Transverse colon (tissue), 4 donors: ENCODE results near the gene OR10D3. TPM values are rescaled to one million over a fixed set of nuclear protein-coding genes. Genes with fewer than 3 reads are reported as not detected.
"Not testable (repeated sequence)": the region's sequence is repeated elsewhere in the genome, so short reads cannot be mapped to it uniquely, and the experiment has no call there.

ENCODE experiments used
- DNase-seq: peaks from one replicate; pipeline ENCODE4 v3.0.0-alpha.2; 2019
- H3K27ac ChIP-seq, 4 donors: fragments of 200-600 bp; sonication (generic); 2 replicates each; pipeline ENCODE4 v1.5.1; 2016 to 2018; ENCODE audit warnings: inconsistent platforms in 4 of 4
- H3K27me3 ChIP-seq: fragments of 200-600 bp; sonication (generic); 2 replicates; pipeline ENCODE4 v1.5.1; 2017; ENCODE audit warnings: inconsistent platforms
- H3K36me3 ChIP-seq, 4 donors: fragments of 200-600 bp; sonication (generic); 2 replicates each; pipeline ENCODE4 v1.5.1; 2017 to 2019; ENCODE audit warnings: inconsistent platforms in 4 of 4
- H3K4me1 ChIP-seq, 4 donors: fragments of 200-600 bp; sonication (generic); 2 replicates each; pipeline ENCODE4 v1.5.1; 2017 to 2020; ENCODE audit warnings: inconsistent platforms in 4 of 4
- H3K4me3 ChIP-seq, 4 donors: fragments of 200-600 bp; sonication (generic); 1 replicate in 1 of 4; 2 replicates in 3 of 4; pipeline versions ENCODE4 v1.5.1 to v1.6.1; 2017 to 2019; ENCODE audit warnings: inconsistent platforms in 4 of 4
- H3K9me3 ChIP-seq, 2 donors: fragments of 200-600 bp; sonication (generic); 2 replicates each; pipeline ENCODE4 v1.5.1; 2017 to 2019; ENCODE audit warnings: inconsistent platforms in 2 of 2
- EP300 ChIP-seq: sonication (generic); formaldehyde crosslinking; IDR thresholded peaks from one replicate; pipeline ENCODE4 v1.6.1; 2017; ENCODE audit warnings: antibody characterized with exemption, low read depth
- POLR2A ChIP-seq: fragments of 450-650 bp; IDR thresholded peaks from one replicate; pipeline ENCODE4 v1.6.1; 2016; ENCODE audit warnings: antibody characterized with exemption, mild to moderate bottlenecking, moderate library complexity
- POLR2AphosphoS5 ChIP-seq, 3 donors: sonication (generic); formaldehyde crosslinking; IDR thresholded peaks; one replicate each; pipeline ENCODE4 v1.6.1; 2016; ENCODE audit warnings: antibody characterized with exemption in 3 of 3
- WGBS, 2 donors: methylation state at CpG; one replicate each; pipeline ENCODE4 v1.1.5; 2018; ENCODE audit warnings: low coverage in 1 of 2; 5-methylcytosine and 5-hydroxymethylcytosine counted together
- in situ Hi-C, 4 donors: fragments of 200-750 bp; cut with MboI; loops; one replicate each; pipeline versions ENCODE4 v1.15.0 to v1.15.1; 2017; ENCODE audit warnings: low sequenced_read_pairs in 3 of 4, low pct_ligation_motif_present in 1 of 4, low pct_unique_long_range_greater_than_20kb in 1 of 4
- intact Hi-C: fragments of 100-400 bp; cut with DNase I; formaldehyde crosslinking; loops from one replicate; pipeline ENCODE4 v1.15.1; 2023; ENCODE audit warnings: low total_unique reads
- total RNA-seq, 4 donors: library from RNA; depleted of rRNA; stranded (reverse); fragments of >200 nt; gene quantifications; one replicate each; pipeline ENCODE4 v1.1.0, GENCODE V29; 2016
- TF ChIP-seq, protein P1 (sequence below), 5 experiments: fragments of 200-600 bp in 3 of 5; fragments of 450-650 bp in 2 of 5; sonication (generic) in 3 of 5; IDR thresholded peaks; 1 replicate in 2 of 5; 2 replicates in 3 of 5; pipeline ENCODE4 v1.5.1; 2016 to 2017; ENCODE audit warnings: antibody characterized with exemption in 5 of 5, inconsistent platforms in 3 of 5, mild to moderate bottlenecking in 2 of 5, moderate library complexity in 1 of 5

Gene OR10D3
- total RNA-seq, 4 donors from 2014 or later = not detected

DNA sequence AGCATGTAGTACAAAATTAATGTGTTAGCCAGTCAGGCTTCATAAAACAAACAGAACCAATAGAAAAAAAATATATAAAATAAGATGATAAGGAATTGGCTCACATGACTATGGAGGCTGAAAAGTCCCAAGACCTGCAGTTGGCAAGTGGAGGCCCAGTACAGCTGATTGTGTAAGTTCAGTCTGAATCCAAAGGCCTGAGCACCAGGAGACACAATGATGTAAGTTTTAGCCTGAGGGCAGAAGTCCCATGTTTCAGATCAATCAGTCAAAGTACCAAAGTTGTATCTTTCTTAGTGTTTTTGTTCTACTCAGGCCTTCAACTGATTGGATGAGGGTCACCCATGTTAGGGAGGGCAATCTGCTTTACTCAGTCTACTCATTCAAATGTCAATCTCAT lies 14.3 kb upstream of the OR10D3 start:
- no peak for DNase-seq
- Histone ChIP-seq H3K36me3 (no peaks in the 10 kb centered on the region), H3K4me1 (no peaks in the 10 kb centered on the region), H3K27me3 (no peaks in the 10 kb centered on the region), H3K4me3 (no peak overlapping the region), H3K9me3 (no peaks in the 10 kb centered on the region), H3K27ac (no peak overlapping the region)
- in situ Hi-C loops (no loop called here), intact Hi-C loops (no loop called here)
- TF ChIP-seq EP300 = no peak
- TF ChIP-seq, protein P1, sequence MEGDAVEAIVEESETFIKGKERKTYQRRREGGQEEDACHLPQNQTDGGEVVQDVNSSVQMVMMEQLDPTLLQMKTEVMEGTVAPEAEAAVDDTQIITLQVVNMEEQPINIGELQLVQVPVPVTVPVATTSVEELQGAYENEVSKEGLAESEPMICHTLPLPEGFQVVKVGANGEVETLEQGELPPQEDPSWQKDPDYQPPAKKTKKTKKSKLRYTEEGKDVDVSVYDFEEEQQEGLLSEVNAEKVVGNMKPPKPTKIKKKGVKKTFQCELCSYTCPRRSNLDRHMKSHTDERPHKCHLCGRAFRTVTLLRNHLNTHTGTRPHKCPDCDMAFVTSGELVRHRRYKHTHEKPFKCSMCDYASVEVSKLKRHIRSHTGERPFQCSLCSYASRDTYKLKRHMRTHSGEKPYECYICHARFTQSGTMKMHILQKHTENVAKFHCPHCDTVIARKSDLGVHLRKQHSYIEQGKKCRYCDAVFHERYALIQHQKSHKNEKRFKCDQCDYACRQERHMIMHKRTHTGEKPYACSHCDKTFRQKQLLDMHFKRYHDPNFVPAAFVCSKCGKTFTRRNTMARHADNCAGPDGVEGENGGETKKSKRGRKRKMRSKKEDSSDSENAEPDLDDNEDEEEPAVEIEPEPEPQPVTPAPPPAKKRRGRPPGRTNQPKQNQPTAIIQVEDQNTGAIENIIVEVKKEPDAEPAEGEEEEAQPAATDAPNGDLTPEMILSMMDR (IDR thresholded peaks at IDR 0.05) = no peak

DNA sequence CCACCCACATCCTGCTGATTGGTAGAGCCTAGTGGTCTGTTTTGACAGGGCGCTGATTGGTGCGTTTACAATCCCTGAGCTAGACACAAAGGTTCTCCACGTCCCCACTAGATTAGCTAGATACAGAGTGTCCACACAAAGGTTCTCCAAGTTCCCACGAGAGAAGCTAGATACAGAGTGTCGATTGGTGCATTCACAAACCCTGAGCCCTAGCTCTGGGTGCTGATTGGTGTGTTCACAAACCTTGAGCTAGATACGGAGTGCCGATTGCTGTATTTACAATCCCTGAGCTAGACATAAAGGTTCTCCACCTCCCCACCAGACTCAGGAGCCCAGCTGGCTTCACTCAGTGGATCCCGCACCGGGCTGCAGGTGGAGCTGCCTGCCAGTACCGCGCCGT lies 12.8 kb upstream of the OR10D3 start:
- H3K4me3 ChIP-seq, H3K9me3 ChIP-seq, DNase-seq, H3K4me1 ChIP-seq, in situ Hi-C loops, H3K27ac ChIP-seq, intact Hi-C loops, H3K27me3 ChIP-seq, H3K36me3 ChIP-seq: not testable (repeated sequence)
- 95% methylated on average over 12 of the region's 12 CpGs; no CpG with 5 or more reads in 1 of the 2 donors for WGBS, 2 donors

DNA sequence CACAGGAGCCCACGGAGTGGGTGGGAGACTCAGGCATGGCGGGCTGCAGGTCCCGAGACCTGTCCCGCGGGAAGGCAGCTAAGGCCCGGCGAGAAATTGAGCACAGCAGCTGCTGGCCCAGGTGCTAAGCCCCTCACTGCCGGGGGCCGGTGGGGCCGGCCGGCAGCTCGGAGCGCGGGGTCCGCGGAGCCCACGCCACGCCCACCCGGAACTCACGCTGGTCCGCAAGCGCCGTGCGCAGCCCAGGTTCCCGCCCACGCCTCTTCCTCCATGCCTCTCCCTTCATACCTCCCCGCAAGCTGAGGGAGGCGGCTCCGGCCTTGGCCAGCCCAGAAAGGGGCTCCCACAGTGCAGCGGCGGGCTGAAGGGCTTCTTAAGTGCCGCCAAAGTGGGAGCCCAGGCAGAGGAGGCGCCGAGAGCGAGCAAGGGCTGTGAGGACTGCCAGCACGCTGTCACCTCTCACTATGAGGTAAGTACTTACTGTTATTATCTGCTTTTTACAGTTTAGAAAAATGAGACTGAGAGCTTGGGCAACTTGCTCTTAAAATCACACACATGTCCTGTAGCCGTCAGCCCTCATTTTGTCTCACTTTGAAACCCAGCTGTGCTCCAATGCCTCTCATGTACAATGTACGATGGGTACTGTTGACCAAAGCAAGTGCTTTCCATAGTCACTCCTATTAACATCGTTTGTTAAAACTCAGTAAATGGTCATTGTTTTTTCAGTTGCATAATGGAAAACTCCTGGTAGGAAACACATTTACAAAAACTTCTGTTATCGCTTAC lies 12.2 kb upstream of the OR10D3 start:
- WGBS, 2 donors = 88 to 95% methylated on average over 4 to 40 of the region's 40 CpGs
- Histone ChIP-seq H3K27me3 (no peaks in the 10 kb centered on the region), H3K9me3 (no peaks in the 10 kb centered on the region), H3K27ac (no peak overlapping the region), H3K4me3 (no peak overlapping the region), H3K36me3 (no peaks in the 10 kb centered on the region), H3K4me1 (no peaks in the 10 kb centered on the region)
- DNase-seq = no peak
- TF ChIP-seq, protein P1 (IDR thresholded peaks at IDR 0.05) = no peak
- TF ChIP-seq EP300 (no peak), POLR2A (no peak), POLR2AphosphoS5 (IDR thresholded peaks at IDR 0.05) (no peak)
- intact Hi-C loops (no loop called here), in situ Hi-C loops (no loop called here)

DNA sequence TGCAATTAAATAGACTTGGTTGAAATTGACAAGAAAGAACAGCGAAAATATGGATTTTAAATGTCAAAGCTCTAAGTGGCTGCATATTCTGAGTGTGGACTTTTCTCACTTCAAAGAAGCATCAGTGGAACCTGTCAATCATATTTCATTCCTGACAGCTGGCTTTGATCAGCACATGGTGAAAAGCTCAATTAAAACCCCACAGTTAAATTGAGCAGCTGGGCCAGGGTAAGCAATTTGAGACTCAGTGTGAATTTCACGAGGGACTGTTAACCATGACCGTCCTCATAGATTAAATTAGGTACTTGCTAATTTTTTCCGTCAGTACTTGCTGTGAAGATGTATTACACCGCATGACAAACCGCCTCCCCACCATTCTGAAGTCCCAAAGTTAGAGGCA lies 11.0 kb upstream of the OR10D3 start:
- DNase-seq = no peak
- Histone ChIP-seq H3K27me3 (no peaks in the 10 kb centered on the region), H3K4me3 (no peak overlapping the region), H3K27ac (no peak overlapping the region), H3K4me1 (no peaks in the 10 kb centered on the region), H3K9me3 (no peaks in the 10 kb centered on the region), H3K36me3 (no peaks in the 10 kb centered on the region)
- 75 to 77% methylated on average over 6 of the region's 6 CpGs for WGBS, 2 donors
- in situ Hi-C loops (no loop called here), intact Hi-C loops (no loop called here)
- TF ChIP-seq POLR2AphosphoS5 (IDR thresholded peaks at IDR 0.05) = no peak
- no peak for TF ChIP-seq EP300
- TF ChIP-seq, protein P1 (IDR thresholded peaks at IDR 0.05) = no peak
- TF ChIP-seq POLR2A = no peak

DNA sequence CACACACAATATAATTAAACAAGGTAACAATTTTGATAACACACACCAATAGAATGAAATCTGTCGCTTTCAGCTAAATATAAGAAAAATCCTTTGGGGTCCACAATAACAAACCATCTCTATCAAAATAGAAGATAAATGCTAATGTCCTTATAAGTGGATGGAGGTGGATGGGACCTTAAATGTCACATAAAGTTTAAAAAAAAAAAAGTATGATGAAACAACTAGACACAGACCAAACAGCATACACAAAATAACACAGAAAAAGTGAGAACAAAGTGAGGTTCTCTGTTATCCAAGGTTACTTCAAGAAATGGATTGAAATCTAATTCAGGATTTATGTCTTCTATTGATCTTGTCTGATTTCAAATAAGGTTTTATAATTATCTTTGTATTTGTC lies 10.5 kb upstream of the OR10D3 start:
- in situ Hi-C loops = no loop called here

More for the DNA sequence above, 10.5 kb upstream of the OR10D3 start:
- WGBS, 2 donors = 89 to 100% methylated on average over 1 of the region's 1 CpG
- H3K9me3 ChIP-seq = no peaks in the 10 kb centered on the region
- no peaks in the 10 kb centered on the region for H3K4me1 ChIP-seq
- no peak overlapping the region for H3K4me3 ChIP-seq
- no peak for DNase-seq
- H3K36me3 ChIP-seq = no peaks in the 10 kb centered on the region
- intact Hi-C loops = no loop called here
- no peaks in the 10 kb centered on the region for H3K27me3 ChIP-seq
- H3K27ac ChIP-seq = no peak overlapping the region
- TF ChIP-seq POLR2AphosphoS5 (IDR thresholded peaks at IDR 0.05) (no peak), EP300 (no peak), POLR2A (no peak)
- TF ChIP-seq, protein P1 (IDR thresholded peaks at IDR 0.05) = no peak
